HPDE6-E6E7 (cell line): ENCODE results near the gene SFT2D2.
"Not testable (repeated sequence)": the region's sequence is repeated elsewhere in the genome, so short reads cannot be mapped to it uniquely, and the experiment has no call there.

Source experiments
- DNase-seq: peaks from one replicate; pipeline ENCODE4 v3.0.0; 2011; ENCODE audit warnings: missing footprints; ENCODE audit errors: extremely low spot score

Gene SFT2D2

GRCh38 chr1:168225476-168226190, at the start of gene SFT2D2:
Gene SFT2D2 (plus strand): TSS chr1:168226004. CDS start chr1:168226080, 76 bp downstream.
- peak; percentile 74 for DNase-seq

GRCh38 chr1:168178227-168178637, 47.6 kb upstream of the SFT2D2 start:
- DNase-seq: no peak

GRCh38 chr1:168178638-168179437, 47.0 kb upstream of the SFT2D2 start, which contains the start of gene TIPRL:
Gene TIPRL (plus strand): TSS chr1:168178962. CDS start chr1:168179078, 116 bp downstream.
- DNase-seq: peak; percentile 92

GRCh38 chr1:168179438-168180147, 46.2 kb upstream of the SFT2D2 start:
- no peak for DNase-seq

- DNase-seq: no peak
Observed at GRCh38 chr1:168180148-168180524, 45.7 kb upstream of the SFT2D2 start.

- DNase-seq: not testable (repeated sequence)
Observed at GRCh38 chr1:168181063-168181720, 44.6 kb upstream of the SFT2D2 start.

GRCh38 chr1:168187177-168187576, 38.6 kb upstream of the SFT2D2 start:
- no peak for DNase-seq

GRCh38 chr1:168190403-168190802, 35.4 kb upstream of the SFT2D2 start:
- no peak for DNase-seq

- DNase-seq: no peak
Observed at GRCh38 chr1:168195199-168196135, 30.3 kb upstream of the SFT2D2 start.

GRCh38 chr1:168199056-168199455, 26.7 kb upstream of the SFT2D2 start:
- DNase-seq: no peak

GRCh38 chr1:168202941-168203654, 22.7 kb upstream of the SFT2D2 start:
- DNase-seq: no peak

- DNase-seq: no peak
Observed at GRCh38 chr1:168206111-168206510, 19.7 kb upstream of the SFT2D2 start.

GRCh38 chr1:168207673-168208072, 18.1 kb upstream of the SFT2D2 start:
- DNase-seq: not testable (repeated sequence)

GRCh38 chr1:168210312-168210711, 15.5 kb upstream of the SFT2D2 start:
- no peak for DNase-seq

GRCh38 chr1:168213349-168213748, 12.5 kb upstream of the SFT2D2 start:
- no peak for DNase-seq

- no peak for DNase-seq
Observed at GRCh38 chr1:168216171-168216570, 9.6 kb upstream of the SFT2D2 start.

- DNase-seq: no peak
Observed at GRCh38 chr1:168217664-168218063, 8.1 kb upstream of the SFT2D2 start.

GRCh38 chr1:168218658-168219057, 7.1 kb upstream of the SFT2D2 start:
- DNase-seq: no peak

- no peak for DNase-seq
Observed at GRCh38 chr1:168220470-168220871, 5.3 kb upstream of the SFT2D2 start.

GRCh38 chr1:168221275-168221674, 4.5 kb upstream of the SFT2D2 start:
- DNase-seq: no peak
